SH-SY5Y (cell line): ENCODE measurements around the gene UBE2N.

Experiments used
- GATA2 ChIP-seq: IDR thresholded peaks from 2 replicates; pipeline ENCODE4 v1.6.1; 2011; ENCODE audit warnings: mild to moderate bottlenecking, low read depth, low read length
- GATA3 ChIP-seq: IDR thresholded peaks from 2 replicates; pipeline ENCODE4 v1.6.1; 2011; ENCODE audit warnings: low read depth, mild to moderate bottlenecking, low read length, moderate library complexity

DNA sequence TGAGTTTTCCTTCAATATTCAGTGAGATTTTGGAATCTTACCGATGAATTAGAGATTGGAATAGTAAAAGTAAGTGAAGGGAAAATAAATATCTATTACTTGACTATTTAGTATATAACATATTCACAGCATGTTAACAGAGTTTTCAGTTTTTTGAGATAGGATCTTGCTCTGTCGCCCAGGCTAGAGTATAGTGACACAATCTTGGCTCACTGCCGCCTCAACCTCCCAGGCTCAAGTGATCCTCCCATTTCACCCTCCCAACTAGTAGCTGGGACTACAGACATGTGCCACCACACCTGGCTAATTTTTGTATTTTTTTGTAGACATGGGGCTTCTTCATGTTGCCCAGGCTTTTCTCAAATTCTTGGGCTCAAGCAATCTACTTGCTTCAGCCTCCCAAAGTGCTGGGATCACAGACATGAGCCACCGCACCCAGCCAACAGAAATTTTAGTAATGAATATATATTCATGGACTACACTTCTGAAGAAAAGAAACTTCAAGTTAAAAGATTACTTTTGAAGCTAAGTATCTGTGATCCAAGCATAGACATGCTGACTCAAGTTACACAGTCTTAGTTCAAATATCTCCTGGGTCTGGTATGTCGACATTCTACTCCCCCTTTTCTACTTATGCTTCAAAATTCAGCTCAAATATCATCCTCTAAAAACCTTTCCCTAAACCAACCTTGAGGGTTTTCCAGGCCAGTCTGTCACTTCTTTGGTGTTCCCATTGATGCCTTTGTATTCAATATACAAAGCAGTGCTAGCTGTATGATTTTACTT lies 13.8 kb downstream of the UBE2N start:
- TF ChIP-seq GATA2 (no peak), GATA3 (no peak)
